WTC11 (cell line): ENCODE results near the gene CACNA1C. TPM values are rescaled to one million over a fixed set of nuclear protein-coding genes. Genes with fewer than 3 reads are reported as not detected.

Source experiments
- ATAC-seq: fragments of 200-7000 bp; cut with Tn5 transposase; 2 replicates; pipeline ENCODE4 v1.10.0; 2021; ENCODE audit warnings: mild to moderate bottlenecking, moderate library complexity
- CTCF ChIA-PET: fragments of 300-600 bp; sonication (Branson Sonifier 250); formaldehyde crosslinking; loops from one replicate; lab custom pipeline; 2021; ENCODE audit warnings: antibody characterized with exemption; lab: Charles Lee
- POLR2A ChIA-PET: fragments of 350-600 bp; sonication (Branson Sonifier 250); formaldehyde crosslinking; loops from one replicate; lab custom pipeline; 2021; ENCODE audit warnings: antibody characterized with exemption; lab: Charles Lee
- DNase-seq: peaks from one replicate; pipeline ENCODE4 v3.0.0; 2021; ENCODE audit warnings: low spot score
- H3K27ac Mint-ChIP-seq: 2 replicates; pipeline ENCODE4 v1.8.0; 2021; ENCODE audit warnings: mixed read lengths
- H3K27me3 Mint-ChIP-seq: 2 replicates; pipeline ENCODE4 v1.8.0; 2021; ENCODE audit warnings: low read depth, mild to moderate bottlenecking, moderate library complexity, mixed read lengths
- H3K36me3 Mint-ChIP-seq: 2 replicates; pipeline ENCODE4 v1.8.0; 2021; ENCODE audit warnings: mixed read lengths
- H3K4me1 Mint-ChIP-seq: 2 replicates; pipeline ENCODE4 v1.8.0; 2022; ENCODE audit warnings: mixed read lengths
- H3K4me3 Mint-ChIP-seq: 2 replicates; pipeline ENCODE4 v1.8.0; 2021; ENCODE audit warnings: mild to moderate bottlenecking, moderate library complexity, mixed read lengths
- H3K9me3 Mint-ChIP-seq: 2 replicates; pipeline ENCODE4 v1.8.0; 2021; ENCODE audit warnings: mixed read lengths
- ATF1 ChIP-seq: sonication (generic); formaldehyde crosslinking; IDR thresholded peaks from 2 replicates; pipeline ENCODE4 v1.8.1; 2023; ENCODE audit warnings: mild to moderate bottlenecking, moderate library complexity, missing genetic modification reagents
- EMX1 ChIP-seq: fragments of 250-450 bp; sonication (Bioruptor Pico); IDR thresholded peaks from 2 replicates; pipeline ENCODE4 v1.8.0; 2021; ENCODE audit warnings: mild to moderate bottlenecking
- ESRRA ChIP-seq: sonication (generic); formaldehyde crosslinking; IDR thresholded peaks from 2 replicates; pipeline ENCODE4 v1.8.1; 2022; ENCODE audit warnings: mild to moderate bottlenecking, missing genetic modification reagents, borderline replicate concordance
- ETV6 ChIP-seq: sonication (generic); formaldehyde crosslinking; IDR thresholded peaks from 2 replicates; pipeline ENCODE4 v1.8.1; 2022; ENCODE audit warnings: mild to moderate bottlenecking, missing genetic modification reagents
- NFATC4 ChIP-seq: fragments of 250-450 bp; sonication (Bioruptor Pico); IDR thresholded peaks from 2 replicates; pipeline ENCODE4 v1.9.0; 2021; ENCODE audit warnings: mild to moderate bottlenecking
- NFYB ChIP-seq: sonication (generic); formaldehyde crosslinking; conservative IDR thresholded peaks from 2 replicates; pipeline ENCODE4 v1.8.0; 2022; ENCODE audit warnings: low read depth, missing genetic modification reagents
- RELA ChIP-seq: sonication (generic); formaldehyde crosslinking; IDR thresholded peaks from 2 replicates; pipeline ENCODE4 v1.8.1; 2022; ENCODE audit warnings: missing genetic modification reagents, mild to moderate bottlenecking, borderline replicate concordance
- RORB ChIP-seq: fragments of 250-450 bp; sonication (Bioruptor Pico); IDR thresholded peaks from 2 replicates; pipeline ENCODE4 v1.9.0; 2021; ENCODE audit warnings: mild to moderate bottlenecking
- TCF7 ChIP-seq: sonication (generic); formaldehyde crosslinking; IDR thresholded peaks from 2 replicates; pipeline ENCODE4 v1.8.0; 2022; ENCODE audit warnings: mild to moderate bottlenecking, low read depth, missing genetic modification reagents, moderate library complexity
- ZBTB21 ChIP-seq: sonication (generic); formaldehyde crosslinking; IDR thresholded peaks from 2 replicates; pipeline ENCODE4 v1.8.1; 2023; ENCODE audit warnings: mild to moderate bottlenecking, missing genetic modification reagents, borderline replicate concordance
- ZNF121 ChIP-seq: sonication (generic); formaldehyde crosslinking; IDR thresholded peaks from 2 replicates; pipeline ENCODE4 v1.8.0; 2023; ENCODE audit warnings: missing genetic modification reagents
- ZNF219 ChIP-seq: sonication (generic); formaldehyde crosslinking; IDR thresholded peaks from 2 replicates; pipeline ENCODE4 v1.8.0; 2023; ENCODE audit warnings: missing genetic modification reagents, mild to moderate bottlenecking, borderline replicate concordance
- ZNF396 ChIP-seq: fragments of 250-450 bp; sonication (Bioruptor Pico); IDR thresholded peaks from 2 replicates; pipeline ENCODE4 v1.8.0; 2021; ENCODE audit warnings: mild to moderate bottlenecking, moderate library complexity, borderline replicate concordance
- total RNA-seq: library from RNA; stranded (reverse); gene quantifications from 3 replicates; pipeline ENCODE4 v1.2.3, GENCODE V29; 2021
- TF ChIP-seq, protein P1 (sequence below): sonication (generic); formaldehyde crosslinking; IDR thresholded peaks from 2 replicates; pipeline ENCODE4 v1.8.1; 2023; ENCODE audit warnings: mild to moderate bottlenecking, missing genetic modification reagents, moderate library complexity
- TF ChIP-seq, protein P2 (sequence below): sonication (generic); formaldehyde crosslinking; conservative IDR thresholded peaks from 2 replicates; pipeline ENCODE4 v1.8.1; 2023; ENCODE audit warnings: mild to moderate bottlenecking, low read depth, missing genetic modification reagents, moderate library complexity
- TF ChIP-seq, protein P3 (sequence below): sonication (generic); formaldehyde crosslinking; IDR thresholded peaks from 2 replicates; pipeline ENCODE4 v1.8.1; 2022; ENCODE audit warnings: missing genetic modification reagents, borderline replicate concordance

CACNA1C gene
- total RNA-seq, 1 experiment from 2014 or later = 1.7 TPM

DNA sequence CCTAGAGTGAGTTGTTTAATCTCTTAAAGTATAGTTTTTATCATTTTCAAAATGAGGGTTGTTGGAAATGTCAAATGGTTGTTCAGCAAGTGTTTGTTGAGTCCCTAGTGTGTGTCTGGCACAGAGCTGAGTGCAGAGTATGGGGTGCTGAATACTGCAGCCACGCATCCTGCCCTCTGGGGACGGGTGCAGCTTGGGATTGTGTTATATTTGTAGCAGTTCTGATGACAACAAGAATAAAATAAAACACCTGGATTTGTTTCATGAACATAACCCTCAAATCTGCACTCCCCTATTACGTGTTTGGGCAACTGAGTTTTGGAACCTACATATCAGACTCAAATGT is 127.9 kb downstream of the CACNA1C start:
- POLR2A ChIA-PET = no interaction called here
- no peaks in the 10 kb centered on the region; the same call in 1 of the 2 replicates for H3K27me3 Mint-ChIP-seq
- peaks cover 27% of the 10 kb centered on the region for H3K4me1 Mint-ChIP-seq
- no peak for DNase-seq
- ATAC-seq = no peak
- TF ChIP-seq RORB (CRISPR knock-in tag) (no peak), EMX1 (CRISPR knock-in tag) (no peak)
- TF ChIP-seq, protein P1, sequence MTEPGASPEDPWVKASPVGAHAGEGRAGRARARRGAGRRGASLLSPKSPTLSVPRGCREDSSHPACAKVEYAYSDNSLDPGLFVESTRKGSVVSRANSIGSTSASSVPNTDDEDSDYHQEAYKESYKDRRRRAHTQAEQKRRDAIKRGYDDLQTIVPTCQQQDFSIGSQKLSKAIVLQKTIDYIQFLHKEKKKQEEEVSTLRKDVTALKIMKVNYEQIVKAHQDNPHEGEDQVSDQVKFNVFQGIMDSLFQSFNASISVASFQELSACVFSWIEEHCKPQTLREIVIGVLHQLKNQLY (CRISPR knock-in tag) = no peak
- TF ChIP-seq, all 79 proteins: peak for 0
- CTCF ChIA-PET = no interaction called here
- H3K9me3 Mint-ChIP-seq = no peaks in the 10 kb centered on the region
- no peak overlapping the region for H3K4me3 Mint-ChIP-seq
- H3K36me3 Mint-ChIP-seq = no peaks in the 10 kb centered on the region
- no peak overlapping the region for H3K27ac Mint-ChIP-seq

DNA sequence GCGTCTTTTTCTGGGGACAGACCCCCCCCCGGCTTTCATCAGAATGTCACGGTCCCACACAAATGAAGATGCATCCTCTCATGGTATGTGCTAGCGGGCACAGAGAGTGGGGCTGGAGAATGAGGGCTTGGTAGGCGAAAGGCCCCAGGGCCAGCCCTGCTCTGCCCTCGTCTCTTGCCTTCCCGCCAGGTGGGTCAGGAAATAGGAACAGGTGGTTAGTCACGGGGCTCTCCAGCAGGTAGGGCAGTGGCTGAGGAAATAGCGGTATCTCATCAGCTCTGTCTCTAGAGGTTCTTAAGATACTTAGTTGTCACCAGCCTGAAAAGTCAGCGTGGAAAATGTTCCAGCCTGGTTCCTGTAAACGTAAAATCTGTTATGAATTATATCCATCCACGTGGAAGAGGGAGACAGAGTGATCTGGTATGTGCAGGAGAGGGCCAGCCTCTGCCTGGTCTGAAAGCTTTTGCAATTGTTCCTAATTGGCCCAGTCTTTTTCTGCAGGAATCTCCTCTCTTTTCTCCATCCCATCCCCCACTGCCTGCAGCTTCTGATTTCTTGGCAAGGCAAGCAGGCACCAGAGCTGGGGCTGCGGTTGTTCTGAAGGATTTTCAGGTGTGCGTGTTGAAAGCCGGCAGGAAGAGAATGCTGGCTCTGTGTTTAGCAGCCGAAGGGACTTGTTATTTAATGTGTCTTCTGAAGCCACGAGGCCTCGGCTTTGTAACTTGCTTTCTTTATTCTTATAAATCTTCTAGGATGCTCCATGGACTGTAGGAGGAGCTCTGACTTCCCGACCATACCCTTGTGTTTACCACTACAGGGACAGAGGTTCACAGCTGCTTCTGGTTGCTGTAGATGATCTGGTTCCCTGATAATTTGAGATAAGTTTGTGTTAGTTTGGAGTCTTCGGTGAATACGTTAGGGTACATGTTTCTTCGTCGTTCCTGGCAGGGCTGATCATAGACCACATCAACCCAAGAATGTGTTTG is 131.1 kb downstream of the CACNA1C start:
- POLR2A ChIA-PET = no interaction called here
- no peaks in the 10 kb centered on the region for H3K27me3 Mint-ChIP-seq

DNA sequence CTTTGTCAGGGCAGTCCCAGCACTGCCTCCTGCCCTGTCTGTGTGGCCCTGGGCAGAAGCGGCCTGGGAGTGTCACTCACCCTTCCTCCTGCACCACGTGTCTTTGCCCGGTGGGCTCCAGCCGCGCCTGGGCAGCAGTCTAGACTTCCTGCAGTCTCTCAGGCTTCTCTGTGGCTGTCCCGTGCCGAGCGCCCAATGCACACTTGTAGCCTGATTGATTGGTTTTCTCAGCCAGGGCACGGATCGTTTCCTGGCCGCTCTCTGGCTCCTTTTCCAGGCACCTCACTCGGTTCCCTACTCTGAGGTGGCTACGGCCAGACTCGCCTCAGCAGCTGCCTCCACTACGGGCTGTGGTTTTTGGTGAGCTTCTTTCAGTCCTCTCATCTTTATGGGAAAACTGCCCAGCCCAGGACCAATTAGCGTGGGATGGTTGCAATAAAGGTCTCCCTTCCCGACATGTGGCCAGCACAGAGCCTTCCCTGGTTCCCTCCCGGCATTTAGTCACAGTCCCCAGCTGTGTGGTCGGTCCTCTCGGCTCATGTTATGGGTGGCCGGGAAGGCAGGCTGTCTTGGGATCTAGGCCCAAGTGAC is 133.1 kb downstream of the CACNA1C start:
- ChIA-PET POLR2A (no interaction called here), CTCF (interaction anchor here (1.0 kb wide), 1 partner anchor 128 kb away, joined by 4 read pairs; no protein-coding TSS in a partner anchor)
- Mint-ChIP-seq H3K27ac (no peak overlapping the region), H3K27me3 (no peaks in the 10 kb centered on the region; the same call in 1 of the 2 replicates), H3K4me1 (peaks cover 54% of the 10 kb centered on the region), H3K9me3 (no peaks in the 10 kb centered on the region), H3K4me3 (no peak overlapping the region), H3K36me3 (no peaks in the 10 kb centered on the region)
- DNase-seq (no peak), ATAC-seq (no peak)
- TF ChIP-seq ATF1 (CRISPR knock-in tag) (no peak), RELA (no peak), ZNF219 (CRISPR knock-in tag) (no peak), TCF7 (CRISPR knock-in tag) (no peak), NFATC4 (no peak), ZNF121 (CRISPR knock-in tag) (no peak), ESRRA (CRISPR knock-in tag) (no peak), NFYB (CRISPR knock-in tag) (no peak)
- TF ChIP-seq, protein P1 (CRISPR knock-in tag) = no peak
- TF ChIP-seq, protein P2, sequence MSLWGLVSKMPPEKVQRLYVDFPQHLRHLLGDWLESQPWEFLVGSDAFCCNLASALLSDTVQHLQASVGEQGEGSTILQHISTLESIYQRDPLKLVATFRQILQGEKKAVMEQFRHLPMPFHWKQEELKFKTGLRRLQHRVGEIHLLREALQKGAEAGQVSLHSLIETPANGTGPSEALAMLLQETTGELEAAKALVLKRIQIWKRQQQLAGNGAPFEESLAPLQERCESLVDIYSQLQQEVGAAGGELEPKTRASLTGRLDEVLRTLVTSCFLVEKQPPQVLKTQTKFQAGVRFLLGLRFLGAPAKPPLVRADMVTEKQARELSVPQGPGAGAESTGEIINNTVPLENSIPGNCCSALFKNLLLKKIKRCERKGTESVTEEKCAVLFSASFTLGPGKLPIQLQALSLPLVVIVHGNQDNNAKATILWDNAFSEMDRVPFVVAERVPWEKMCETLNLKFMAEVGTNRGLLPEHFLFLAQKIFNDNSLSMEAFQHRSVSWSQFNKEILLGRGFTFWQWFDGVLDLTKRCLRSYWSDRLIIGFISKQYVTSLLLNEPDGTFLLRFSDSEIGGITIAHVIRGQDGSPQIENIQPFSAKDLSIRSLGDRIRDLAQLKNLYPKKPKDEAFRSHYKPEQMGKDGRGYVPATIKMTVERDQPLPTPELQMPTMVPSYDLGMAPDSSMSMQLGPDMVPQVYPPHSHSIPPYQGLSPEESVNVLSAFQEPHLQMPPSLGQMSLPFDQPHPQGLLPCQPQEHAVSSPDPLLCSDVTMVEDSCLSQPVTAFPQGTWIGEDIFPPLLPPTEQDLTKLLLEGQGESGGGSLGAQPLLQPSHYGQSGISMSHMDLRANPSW (CRISPR knock-in tag) = no peak
- TF ChIP-seq, protein P3, sequence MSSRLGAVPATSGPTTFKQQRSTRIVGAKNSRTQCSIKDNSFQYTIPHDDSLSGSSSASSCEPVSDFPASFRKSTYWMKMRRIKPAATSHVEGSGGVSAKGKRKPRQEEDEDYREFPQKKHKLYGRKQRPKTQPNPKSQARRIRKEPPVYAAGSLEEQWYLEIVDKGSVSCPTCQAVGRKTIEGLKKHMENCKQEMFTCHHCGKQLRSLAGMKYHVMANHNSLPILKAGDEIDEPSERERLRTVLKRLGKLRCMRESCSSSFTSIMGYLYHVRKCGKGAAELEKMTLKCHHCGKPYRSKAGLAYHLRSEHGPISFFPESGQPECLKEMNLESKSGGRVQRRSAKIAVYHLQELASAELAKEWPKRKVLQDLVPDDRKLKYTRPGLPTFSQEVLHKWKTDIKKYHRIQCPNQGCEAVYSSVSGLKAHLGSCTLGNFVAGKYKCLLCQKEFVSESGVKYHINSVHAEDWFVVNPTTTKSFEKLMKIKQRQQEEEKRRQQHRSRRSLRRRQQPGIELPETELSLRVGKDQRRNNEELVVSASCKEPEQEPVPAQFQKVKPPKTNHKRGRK (CRISPR knock-in tag) = no peak

More for the DNA sequence above, 131.1 kb downstream of the CACNA1C start:
- CTCF ChIA-PET = interaction anchor here (1.0 to 2.0 kb wide), 6 partner anchors 12 to 126 kb away, joined by 3 to 15 read pairs (median 4); no protein-coding TSS in a partner anchor
- Mint-ChIP-seq H3K9me3 (no peaks in the 10 kb centered on the region), H3K4me1 (peaks cover 35% of the 10 kb centered on the region), H3K36me3 (no peaks in the 10 kb centered on the region), H3K27ac (peak overlapping the region; percentile 54; the same call in 1 of the 2 replicates), H3K4me3 (no peak overlapping the region)
- no peak for DNase-seq
- peak; percentile 71 for ATAC-seq
- TF ChIP-seq ZBTB21 (CRISPR knock-in tag) = 0 out of 2 replicates have a peak, but pooled peaks have one; percentile 38
- 0 out of 2 replicates have a peak, but pooled peaks have one; percentile 58 for TF ChIP-seq ETV6
- no peak for TF ChIP-seq ZNF396 (CRISPR knock-in tag)
